LNCaP clone FGC (cell line): Measurements from ENCODE around the gene NUP107.
A peak's percentile ranks its signal among the peaks of the same experiment; 100 is the strongest.
"Not testable (repeated sequence)": the region's sequence is repeated elsewhere in the genome, so short reads cannot be mapped to it uniquely, and the experiment has no call there.

Source experiments
- DNase-seq: peaks from one replicate; pipeline ENCODE4 v3.0.0-alpha.2; 2011; ENCODE audit warnings: low read depth
- H3K4me3 ChIP-seq: 2 replicates; pipeline ENCODE4 v1.5.1; 2011; ENCODE audit warnings: mild to moderate bottlenecking, low read depth, low read length, control low read depth
- CTCF ChIP-seq: IDR thresholded peaks from 2 replicates; pipeline ENCODE4 v1.5.1; 2012; ENCODE audit warnings: mild to moderate bottlenecking; ENCODE audit not compliant: control insufficient read depth, insufficient read depth; ENCODE audit errors: extremely low read depth

Gene NUP107

GRCh38 chr12:68674376-68674775, 12.4 kb upstream of the NUP107 start:
- no peak overlapping the region for H3K4me3 ChIP-seq
- no peak for TF ChIP-seq CTCF
- DNase-seq, result no peak

- TF ChIP-seq CTCF, result no peak
- DNase-seq, result no peak
- H3K4me3 ChIP-seq, result no peak overlapping the region
Observed at GRCh38 chr12:68675101-68675842, 11.5 kb upstream of the NUP107 start.

DNA sequence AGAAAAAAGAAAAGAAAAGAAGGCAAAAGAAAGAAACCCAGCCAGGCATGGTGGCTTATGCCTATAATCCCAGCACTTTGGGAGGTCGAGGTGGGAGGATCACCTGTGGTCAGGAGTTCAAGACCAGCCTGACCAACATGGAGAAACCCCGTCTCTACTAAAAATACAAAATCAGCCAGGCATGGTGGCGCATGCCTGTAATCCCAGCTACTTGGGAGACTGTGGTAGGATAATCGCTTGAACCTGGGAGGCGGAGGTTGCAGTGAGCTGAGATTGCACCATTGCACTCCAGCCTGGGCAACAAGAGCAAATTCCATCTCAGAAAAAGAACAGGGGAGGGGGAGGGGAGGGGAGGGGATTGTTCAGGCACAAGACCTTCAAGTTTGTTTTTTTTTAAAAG, 9.9 kb upstream of the NUP107 start:
- H3K4me3 ChIP-seq, DNase-seq: not testable (repeated sequence)

DNA sequence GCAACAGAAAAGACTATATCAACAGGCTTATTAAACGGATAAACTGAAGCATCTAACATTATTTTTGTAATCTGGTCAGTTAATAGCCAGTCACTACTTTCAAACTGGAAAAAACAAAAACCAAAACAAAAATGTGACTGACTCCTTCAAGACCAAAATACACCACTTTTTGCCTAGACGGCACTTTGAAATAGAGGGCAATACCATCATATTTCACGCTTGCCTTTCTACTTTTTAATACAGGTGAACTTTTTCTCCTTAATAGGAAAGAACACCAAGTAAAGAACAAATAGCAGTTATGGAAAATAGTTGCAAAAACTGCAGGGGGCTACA, 550 bp upstream of the NUP107 start:
- DNase-seq, result no peak
- peak overlapping the region; percentile 99 for H3K4me3 ChIP-seq
- TF ChIP-seq CTCF, result no peak

GRCh38 chr12:68695454-68695853, 8.7 kb downstream of the NUP107 start:
- no peak for DNase-seq
- no peak for TF ChIP-seq CTCF
- H3K4me3 ChIP-seq, result no peak overlapping the region

- no peak for TF ChIP-seq CTCF
- H3K4me3 ChIP-seq, result no peak overlapping the region
- no peak for DNase-seq
Observed at GRCh38 chr12:68699486-68699885, 12.7 kb downstream of the NUP107 start.

GRCh38 chr12:68727776-68728175, 41.0 kb downstream of the NUP107 start:
- no peak for DNase-seq
- TF ChIP-seq CTCF, result no peak
- H3K4me3 ChIP-seq, result no peak overlapping the region
